ENCODE data around the gene GSTT2.
A peak's percentile ranks its signal among the peaks of the same experiment; 100 is the strongest.

Gene GSTT2

DNA sequence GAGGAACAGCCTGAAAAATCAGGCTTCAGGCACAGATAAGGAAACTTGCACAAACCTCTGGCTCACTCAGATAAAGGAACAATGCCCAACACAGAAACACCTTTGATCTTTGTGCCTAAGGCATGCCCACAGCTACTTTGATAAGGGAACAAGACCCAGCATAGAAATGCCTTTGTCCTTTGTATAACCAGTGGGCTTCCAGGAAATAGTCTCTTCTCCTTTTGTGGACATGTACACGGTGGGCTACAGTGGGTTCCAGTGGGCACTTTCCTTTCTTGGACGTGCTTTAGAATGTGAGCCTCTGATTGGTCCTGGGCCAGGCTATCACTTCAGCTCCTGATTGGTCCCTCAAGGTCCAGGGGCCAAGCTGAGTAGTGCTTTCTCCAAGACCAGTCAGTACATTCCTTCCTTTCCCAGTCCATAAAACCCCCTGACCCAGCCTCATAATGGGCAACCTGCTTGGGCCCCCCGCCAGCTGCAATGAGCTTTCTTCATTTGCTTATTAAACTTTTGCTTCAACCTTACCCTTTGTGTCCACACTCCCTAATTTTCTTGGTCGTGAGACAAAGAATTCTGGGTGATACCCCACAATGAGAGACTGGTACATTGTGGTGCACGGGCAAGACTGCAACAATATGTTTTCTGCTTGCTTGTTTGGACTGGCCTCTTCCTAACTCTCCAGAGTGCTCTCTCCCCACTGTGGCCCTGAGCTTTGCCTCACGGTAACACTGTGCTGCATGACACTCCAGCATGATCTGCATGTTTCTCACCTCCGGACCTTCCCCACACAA, 29.5 kb downstream of the GSTT2 start:
- DNase-seq = no peak

- DNase-seq = no peak
These were observed 30.1 kb downstream of the GSTT2 start for GRCh38 chr22:24010018-24010391.

GRCh38 chr22:24011735-24012068, 31.8 kb downstream of the GSTT2 start:
- DNase-seq = no peak

GRCh38 chr22:24016156-24016555, 36.2 kb downstream of the GSTT2 start:
- no peak for DNase-seq

DNA sequence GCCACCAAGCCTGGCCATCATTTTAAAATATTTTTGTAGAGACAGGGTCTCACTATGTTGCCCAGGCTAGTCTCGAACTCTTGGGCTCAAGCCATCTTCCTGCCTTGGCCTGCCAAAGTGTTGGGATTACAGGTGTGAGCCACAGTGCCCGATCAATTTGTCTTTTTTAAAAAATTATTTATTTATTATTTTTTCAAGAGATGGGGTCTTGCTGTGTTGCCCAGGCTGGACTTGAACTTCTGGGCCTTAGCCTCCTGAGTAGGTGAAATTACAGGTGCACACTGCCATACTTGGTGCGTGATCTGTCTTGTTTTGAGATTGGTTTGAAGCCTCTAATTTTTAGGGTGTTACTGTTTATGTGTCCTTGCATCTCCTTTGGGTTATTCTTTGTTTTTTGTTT, 41.4 kb downstream of the GSTT2 start:
- no peak for DNase-seq

GRCh38 chr22:24023204-24023789, 43.4 kb downstream of the GSTT2 start:
- no peak for DNase-seq

DNA sequence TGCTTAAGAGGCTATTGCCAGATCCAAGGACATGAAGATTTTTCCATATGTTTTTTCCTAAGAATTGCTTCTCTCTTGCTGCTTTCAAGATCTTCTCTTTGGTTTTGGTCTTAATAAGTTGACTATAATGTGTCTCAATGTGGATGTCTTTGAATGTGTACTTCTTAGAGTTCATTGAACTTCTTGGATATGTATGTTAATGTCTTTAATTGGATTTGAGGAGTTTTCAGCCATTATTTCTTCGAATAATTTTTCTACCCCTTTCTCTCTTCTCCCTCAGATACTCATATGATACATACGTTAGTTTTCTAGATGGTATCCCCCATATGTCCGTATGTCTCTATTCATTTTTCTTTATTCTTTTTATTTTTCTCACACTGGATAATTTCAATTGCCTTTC, 44.4 kb downstream of the GSTT2 start:
- no peak for DNase-seq

- DNase-seq = no peak
These were observed 45.5 kb downstream of the GSTT2 start for GRCh38 chr22:24025475-24025874.

- no peak for DNase-seq
These were observed 46.1 kb downstream of the GSTT2 start for GRCh38 chr22:24026056-24026455.

GRCh38 chr22:24026733-24027132, 46.8 kb downstream of the GSTT2 start:
- DNase-seq = no peak

DNA sequence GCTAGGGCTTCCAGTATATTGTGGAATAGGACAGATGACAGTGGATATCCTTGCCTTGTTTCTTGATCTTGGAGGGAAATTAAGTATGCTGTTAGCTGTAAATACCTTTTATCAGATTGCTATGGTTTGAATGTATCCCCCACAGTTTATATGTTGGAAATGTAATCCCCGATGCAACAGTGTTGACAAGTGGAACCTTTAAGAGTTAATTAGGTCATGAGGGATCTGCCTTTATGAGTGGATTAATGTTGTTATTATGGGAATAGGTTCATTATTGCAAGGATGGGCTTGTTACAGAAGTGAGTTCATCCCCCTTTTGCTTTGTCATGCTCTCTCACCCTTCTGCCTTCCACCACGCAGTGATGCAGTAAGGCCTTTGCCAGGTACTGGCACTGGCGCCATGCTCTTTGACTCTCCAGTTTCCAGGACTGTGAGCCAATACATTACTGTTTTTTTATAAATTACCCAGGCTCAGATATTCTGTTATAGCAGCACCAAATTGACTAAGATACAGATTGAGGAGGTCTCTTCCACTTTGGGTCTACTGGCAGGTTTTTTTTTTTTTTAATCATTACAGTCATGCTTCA, 47.5 kb downstream of the GSTT2 start:
- no peak for DNase-seq

GRCh38 chr22:24027991-24028390, 48.1 kb downstream of the GSTT2 start:
- no peak for DNase-seq

DNA sequence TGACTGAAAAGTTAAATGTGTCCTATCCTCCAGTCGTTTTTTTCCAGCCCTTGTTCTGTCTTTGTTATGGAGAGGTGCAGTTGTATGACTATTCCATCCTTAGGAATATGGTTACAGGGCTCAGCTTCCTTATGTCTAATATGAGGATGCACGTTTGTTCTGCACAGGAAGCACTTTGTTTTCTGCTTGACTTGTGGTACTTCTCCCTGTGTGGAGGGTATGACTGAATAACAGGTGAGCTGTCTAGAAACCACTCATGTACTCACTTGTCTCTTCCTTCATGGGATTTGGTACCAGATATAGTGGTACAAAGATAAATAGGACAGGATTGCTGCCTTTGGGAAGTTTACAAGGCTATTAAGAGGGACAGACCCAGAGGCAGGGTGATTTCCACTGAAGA, 48.6 kb downstream of the GSTT2 start:
- DNase-seq = no peak

GRCh38 chr22:24029304-24029703, 49.4 kb downstream of the GSTT2 start:
- no peak for DNase-seq

- peak; percentile 2 for DNase-seq
These were observed 50.3 kb downstream of the GSTT2 start for GRCh38 chr22:24030186-24030702.

Measured in NCI-H345 (cell line).